Natural killer cell (primary cell): ENCODE results near the gene FREY1. TPM values are rescaled to one million over a fixed set of nuclear protein-coding genes. Genes with fewer than 3 reads are reported as not detected.

ENCODE experiments used
- ATAC-seq, 3 donors: fragments of 150-1000 bp in 2 of 3; fragments of 200-7000 bp in 1 of 3; cut with Tn5 transposase; 1 replicate in 1 of 3; 2 replicates in 2 of 3; pipeline ENCODE4 v1.10.0; 2021; ENCODE audit warnings: mild to moderate bottlenecking in 2 of 3, moderate library complexity in 2 of 3
- DNase-seq, 2 donors: peaks; one replicate each; pipeline versions ENCODE4 v3.0.0 to v3.0.0-alpha.2; 2013 to 2021; ENCODE audit warnings: mixed read lengths in 1 of 2
- H3K27ac ChIP-seq: one replicate; pipeline ENCODE4 v1.5.1; 2013; ENCODE audit warnings: mild to moderate bottlenecking, low read length
- H3K27me3 ChIP-seq: one replicate; pipeline ENCODE4 v1.6.1; 2013; ENCODE audit warnings: low read length; ENCODE audit not compliant: control insufficient read depth, insufficient read depth
- H3K36me3 ChIP-seq: one replicate; pipeline ENCODE4 v1.6.1; 2013; ENCODE audit warnings: low read length; ENCODE audit not compliant: control insufficient read depth, insufficient read depth
- H3K4me1 ChIP-seq: one replicate; pipeline ENCODE4 v1.6.1; 2013; ENCODE audit warnings: low read length; ENCODE audit not compliant: control insufficient read depth, insufficient read depth
- H3K4me3 ChIP-seq: one replicate; pipeline ENCODE4 v1.5.1; 2013; ENCODE audit warnings: low read length
- H3K9me3 ChIP-seq: one replicate; pipeline ENCODE4 v1.6.1; 2013; ENCODE audit warnings: low read length; ENCODE audit not compliant: control insufficient read depth, insufficient read depth
- H3K27ac Mint-ChIP-seq, 2 donors: one replicate each; pipeline ENCODE4 v1.8.0; 2022; ENCODE audit warnings: mild to moderate bottlenecking in 2 of 2, mixed read lengths in 2 of 2, moderate library complexity in 1 of 2
- H3K27me3 Mint-ChIP-seq, 2 donors: one replicate each; pipeline ENCODE4 v1.8.0; 2022; ENCODE audit warnings: low read depth in 2 of 2, mixed read lengths in 2 of 2
- H3K36me3 Mint-ChIP-seq: one replicate; pipeline ENCODE4 v1.8.0; 2022; ENCODE audit warnings: mixed read lengths
- H3K4me1 Mint-ChIP-seq, 2 donors: one replicate each; pipeline ENCODE4 v1.8.0; 2022; ENCODE audit warnings: mixed read lengths in 2 of 2
- H3K4me3 Mint-ChIP-seq: one replicate; pipeline ENCODE4 v1.8.0; 2022; ENCODE audit warnings: mild to moderate bottlenecking, moderate library complexity, mixed read lengths
- H3K9me3 Mint-ChIP-seq, 2 donors: one replicate each; pipeline ENCODE4 v1.8.0; 2022; ENCODE audit warnings: mixed read lengths in 2 of 2
- CTCF ChIP-seq: fragments of 200-600 bp; IDR thresholded peaks from one replicate; pipeline ENCODE4 v1.8.0; 2022; ENCODE audit warnings: antibody characterized with exemption
- WGBS: methylation state at CpG from one replicate; pipeline ENCODE4 v1.1.7; 2013; ENCODE audit warnings: missing lambda C conversion rate; ENCODE audit not compliant: insufficient coverage; 5-methylcytosine and 5-hydroxymethylcytosine counted together
- intact Hi-C: fragments of 100-400 bp; cut with micrococcal nuclease; formaldehyde crosslinking; loops from one replicate; pipeline ENCODE4 v1.14.2; 2022
- total RNA-seq, 4 donors: library from RNA; stranded (reverse); fragments of 120-200 nt in 1 of 4; gene quantifications; one replicate each; pipeline versions ENCODE4 v1.2.3 to v1.2.4, GENCODE V29; 2013 to 2022

The FREY1 gene
- 1 to 10 TPM; 3.7 to 6.8 (median 3.9) TPM for total RNA-seq
- total RNA-seq (2013) = 2.3 TPM

- H3K27ac ChIP-seq = no peak within 1 kb of the TSS
- TF ChIP-seq CTCF = no peak
- ATAC-seq (no peak), DNase-seq (no peak)
- Mint-ChIP-seq H3K36me3 (no peaks in the 10 kb centered on the region), H3K9me3 (no peaks in the 10 kb centered on the region), H3K27me3 (no peaks in the 10 kb centered on the region), H3K4me1 (peaks cover 5 to 15% of the 10 kb centered on the region in 2 donors), H3K27ac (peak within 1 kb of the TSS; percentile 48 to 67), H3K4me3 (no peak within 1 kb of the TSS)
- H3K27me3 ChIP-seq = no peaks in the 10 kb centered on the region
- intact Hi-C loops = no loop called here
- H3K9me3 ChIP-seq = no peaks in the 10 kb centered on the region
- peaks cover 22% of the 10 kb centered on the region for H3K36me3 ChIP-seq
- no peak within 1 kb of the TSS for H3K4me3 ChIP-seq
- 80% methylated on average over 18 of the region's 18 CpGs for WGBS
- peaks cover 18% of the 10 kb centered on the region for H3K4me1 ChIP-seq
Observed at GRCh38 chr11:45906965-45907611, at the start of gene FREY1. Gene FREY1 (minus strand): TSS chr11:45907271. CDS start chr11:45907245, 26 bp downstream.

GRCh38 chr11:45949992-45950407 is 42.9 kb upstream of the FREY1 start:
- H3K27me3 Mint-ChIP-seq = no peaks in the 10 kb centered on the region
- intact Hi-C loops = no loop called here
- Histone ChIP-seq H3K4me3 (no peak overlapping the region), H3K36me3 (peaks cover 71% of the 10 kb centered on the region), H3K9me3 (no peaks in the 10 kb centered on the region), H3K4me1 (no peaks in the 10 kb centered on the region), H3K27ac (no peak overlapping the region), H3K27me3 (no peaks in the 10 kb centered on the region)
- H3K9me3 Mint-ChIP-seq = no peaks in the 10 kb centered on the region
- no peak for TF ChIP-seq CTCF
- WGBS = 86% methylated on average over 1 of the region's 1 CpG
- DNase-seq = no peak
- H3K4me1 Mint-ChIP-seq = no peaks in the 10 kb centered on the region
- no peak overlapping the region for H3K27ac Mint-ChIP-seq
- H3K4me3 Mint-ChIP-seq = no peak overlapping the region
- ATAC-seq = no peak
- H3K36me3 Mint-ChIP-seq = peaks cover 50% of the 10 kb centered on the region

GRCh38 chr11:45948356-45948755 is 41.3 kb upstream of the FREY1 start:
- Mint-ChIP-seq H3K36me3 (peaks cover 50% of the 10 kb centered on the region), H3K27ac (no peak overlapping the region), H3K27me3 (no peaks in the 10 kb centered on the region), H3K4me1 (no peaks in the 10 kb centered on the region), H3K9me3 (no peaks in the 10 kb centered on the region), H3K4me3 (no peak overlapping the region)
- H3K9me3 ChIP-seq = no peaks in the 10 kb centered on the region
- H3K27ac ChIP-seq = no peak overlapping the region
- no peaks in the 10 kb centered on the region for H3K27me3 ChIP-seq
- ATAC-seq (no peak), DNase-seq (no peak)
- H3K36me3 ChIP-seq = peaks cover 80% of the 10 kb centered on the region
- H3K4me3 ChIP-seq = no peak overlapping the region
- no peaks in the 10 kb centered on the region for H3K4me1 ChIP-seq
- 99% methylated on average over 3 of the region's 3 CpGs for WGBS
- intact Hi-C loops = no loop called here
- no peak for TF ChIP-seq CTCF

- Histone ChIP-seq H3K27me3 (no peaks in the 10 kb centered on the region), H3K4me3 (no peak overlapping the region), H3K4me1 (no peaks in the 10 kb centered on the region), H3K27ac (no peak overlapping the region), H3K36me3 (peaks cover 77% of the 10 kb centered on the region), H3K9me3 (no peaks in the 10 kb centered on the region)
- WGBS = 100% methylated on average over 1 of the region's 1 CpG
- H3K4me3 Mint-ChIP-seq = no peak overlapping the region
- peaks cover 45% of the 10 kb centered on the region for H3K36me3 Mint-ChIP-seq
- intact Hi-C loops = no loop called here
- no peak for TF ChIP-seq CTCF
- H3K27me3 Mint-ChIP-seq = no peaks in the 10 kb centered on the region
- no peaks in the 10 kb centered on the region for H3K9me3 Mint-ChIP-seq
- H3K27ac Mint-ChIP-seq = no peak overlapping the region
- no peaks in the 10 kb centered on the region for H3K4me1 Mint-ChIP-seq
- no peak for ATAC-seq
- DNase-seq = no peak
Observed at GRCh38 chr11:45947885-45948284, 40.8 kb upstream of the FREY1 start.
